ENCODE results near the gene UBL7.

The UBL7 gene

GRCh38 chr15:74442063-74442462, 18.9 kb downstream of the UBL7 start:
- no peaks in the 10 kb centered on the region for H3K27me3 ChIP-seq (replicated peaks; ENCODE audit: control insufficient read depth, insufficient read depth, low read length)

GRCh38 chr15:74441248-74441941, 19.6 kb downstream of the UBL7 start:
- no peak overlapping the region for H3K4me3 ChIP-seq (replicated peaks; ENCODE audit: low read depth, low read length)

More at GRCh38 chr15:74442063-74442462, 18.9 kb downstream of the UBL7 start:
- H3K4me3 ChIP-seq (replicated peaks; ENCODE audit: low read depth, low read length): no peak overlapping the region
- no peak for TF ChIP-seq CTCF (IDR thresholded peaks at IDR 0.05; ENCODE audit: insufficient read depth, low read length, poor library complexity, severe bottlenecking)
- DNase-seq (ENCODE audit: extremely low read depth, insufficient read length): no peak
- peaks cover 22% of the 10 kb centered on the region for H3K36me3 ChIP-seq (ENCODE audit: control insufficient read depth, insufficient read depth, low read length)

GRCh38 chr15:74438721-74439316, 22.1 kb downstream of the UBL7 start:
- Histone ChIP-seq H3K36me3 (ENCODE audit: control insufficient read depth, insufficient read depth, low read length) (no peaks in the 10 kb centered on the region; the same call in 1 of the 2 replicates), H3K4me3 (replicated peaks; ENCODE audit: low read depth, low read length) (no peak overlapping the region), H3K27me3 (replicated peaks; ENCODE audit: control insufficient read depth, insufficient read depth, low read length) (no peaks in the 10 kb centered on the region)
- TF ChIP-seq CTCF (IDR thresholded peaks at IDR 0.05; ENCODE audit: insufficient read depth, low read length, poor library complexity, severe bottlenecking): peak; percentile 90
- DNase-seq (ENCODE audit: extremely low read depth, insufficient read length): peak; percentile 74

More at GRCh38 chr15:74441248-74441941, 19.6 kb downstream of the UBL7 start:
- Histone ChIP-seq H3K27me3 (replicated peaks; ENCODE audit: control insufficient read depth, insufficient read depth, low read length) (no peaks in the 10 kb centered on the region), H3K36me3 (ENCODE audit: control insufficient read depth, insufficient read depth, low read length) (peaks cover 19% of the 10 kb centered on the region)
- DNase-seq (ENCODE audit: extremely low read depth, insufficient read length): no peak
- TF ChIP-seq CTCF (IDR thresholded peaks at IDR 0.05; ENCODE audit: insufficient read depth, low read length, poor library complexity, severe bottlenecking): no peak

- TF ChIP-seq CTCF (IDR thresholded peaks at IDR 0.05; ENCODE audit: insufficient read depth, low read length, poor library complexity, severe bottlenecking): no peak
- no peak for DNase-seq (ENCODE audit: extremely low read depth, insufficient read length)
- Histone ChIP-seq H3K27me3 (replicated peaks; ENCODE audit: control insufficient read depth, insufficient read depth, low read length) (no peaks in the 10 kb centered on the region), H3K4me3 (replicated peaks; ENCODE audit: low read depth, low read length) (no peak overlapping the region), H3K36me3 (ENCODE audit: control insufficient read depth, insufficient read depth, low read length) (no peaks in the 10 kb centered on the region)
Measured at GRCh38 chr15:74438206-74438605, 22.8 kb downstream of the UBL7 start.

- Histone ChIP-seq H3K4me3 (replicated peaks; ENCODE audit: low read depth, low read length) (peak overlapping the region; percentile 44), H3K36me3 (ENCODE audit: control insufficient read depth, insufficient read depth, low read length) (peaks cover 13% of the 10 kb centered on the region), H3K27me3 (replicated peaks; ENCODE audit: control insufficient read depth, insufficient read depth, low read length) (no peaks in the 10 kb centered on the region)
- TF ChIP-seq CTCF (IDR thresholded peaks at IDR 0.05; ENCODE audit: insufficient read depth, low read length, poor library complexity, severe bottlenecking): no peak
- DNase-seq (ENCODE audit: extremely low read depth, insufficient read length): no peak
Measured at GRCh38 chr15:74434263-74435136, 26.5 kb downstream of the UBL7 start.
